ENCODE measurements around the gene CFAP99. TPM values are rescaled to one million over a fixed set of nuclear protein-coding genes. Genes with fewer than 3 reads are reported as not detected.
"Not testable (repeated sequence)": the region's sequence is repeated elsewhere in the genome, so short reads cannot be mapped to it uniquely, and the experiment has no call there.

Gene CFAP99
- total RNA-seq, 1 donor from 2014 or later, result not detected

- H3K4me3 Mint-ChIP-seq, result no peak overlapping the region
- no peaks in the 10 kb centered on the region for H3K4me1 Mint-ChIP-seq
- no peak for DNase-seq (ENCODE audit: low read depth, low spot score)
- peaks cover 3% of the 10 kb centered on the region for H3K36me3 Mint-ChIP-seq (ENCODE audit: low read depth)
- H3K27me3 Mint-ChIP-seq (ENCODE audit: low read depth), result peaks cover 2% of the 10 kb centered on the region
- no peak for TF ChIP-seq CTCF (conservative IDR thresholded peaks at IDR 0.05)
- H3K27ac Mint-ChIP-seq (ENCODE audit: unreplicated experiment), result no peak overlapping the region
- peaks cover 3% of the 10 kb centered on the region for H3K9me3 Mint-ChIP-seq
These were observed 43.3 kb upstream of the CFAP99 start for GRCh38 chr4:2375427-2375826.

- Mint-ChIP-seq H3K4me1 (no peaks in the 10 kb centered on the region), H3K36me3 (ENCODE audit: low read depth) (peaks cover 3% of the 10 kb centered on the region), H3K27me3 (ENCODE audit: low read depth) (peaks cover 2% of the 10 kb centered on the region), H3K9me3 (peaks cover 3% of the 10 kb centered on the region), H3K4me3 (no peak overlapping the region), H3K27ac (ENCODE audit: unreplicated experiment) (no peak overlapping the region)
- DNase-seq (ENCODE audit: low read depth, low spot score), result no peak
- TF ChIP-seq CTCF (conservative IDR thresholded peaks at IDR 0.05), result no peak
These were observed 41.5 kb upstream of the CFAP99 start for GRCh38 chr4:2377241-2377640.

GRCh38 chr4:2378401-2378800, 40.4 kb upstream of the CFAP99 start:
- peaks cover 3% of the 10 kb centered on the region for H3K9me3 Mint-ChIP-seq
- H3K27ac Mint-ChIP-seq (ENCODE audit: unreplicated experiment), result no peak overlapping the region
- no peak for DNase-seq (ENCODE audit: low read depth, low spot score)
- TF ChIP-seq CTCF (conservative IDR thresholded peaks at IDR 0.05), result no peak
- peaks cover 3% of the 10 kb centered on the region for H3K36me3 Mint-ChIP-seq (ENCODE audit: low read depth)
- peaks cover 2% of the 10 kb centered on the region for H3K27me3 Mint-ChIP-seq (ENCODE audit: low read depth)
- no peaks in the 10 kb centered on the region for H3K4me1 Mint-ChIP-seq
- H3K4me3 Mint-ChIP-seq, result no peak overlapping the region

- H3K27me3 Mint-ChIP-seq (ENCODE audit: low read depth), result peaks cover 2% of the 10 kb centered on the region
- TF ChIP-seq CTCF (conservative IDR thresholded peaks at IDR 0.05), result no peak
- H3K4me3 Mint-ChIP-seq, result no peak overlapping the region
- H3K9me3 Mint-ChIP-seq, result peaks cover 1% of the 10 kb centered on the region
- no peak for DNase-seq (ENCODE audit: low read depth, low spot score)
- peaks cover 3% of the 10 kb centered on the region for H3K4me1 Mint-ChIP-seq
- peaks cover 1% of the 10 kb centered on the region for H3K36me3 Mint-ChIP-seq (ENCODE audit: low read depth)
- no peak overlapping the region for H3K27ac Mint-ChIP-seq (ENCODE audit: unreplicated experiment)
These were observed 39.9 kb upstream of the CFAP99 start for GRCh38 chr4:2378898-2379297.

- H3K27ac Mint-ChIP-seq (ENCODE audit: unreplicated experiment); H3K27me3 Mint-ChIP-seq (ENCODE audit: low read depth); DNase-seq (ENCODE audit: low read depth, low spot score); H3K4me3 Mint-ChIP-seq; H3K9me3 Mint-ChIP-seq; H3K36me3 Mint-ChIP-seq (ENCODE audit: low read depth): not testable (repeated sequence)
- H3K4me1 Mint-ChIP-seq, result peaks cover 17% of the 10 kb centered on the region
These were observed 38.2 kb upstream of the CFAP99 start for GRCh38 chr4:2380589-2380988.

GRCh38 chr4:2382769-2383202, 36.0 kb upstream of the CFAP99 start:
- H3K4me1 Mint-ChIP-seq, result peaks cover 23% of the 10 kb centered on the region
- H3K9me3 Mint-ChIP-seq; DNase-seq (ENCODE audit: low read depth, low spot score); H3K4me3 Mint-ChIP-seq; H3K27me3 Mint-ChIP-seq (ENCODE audit: low read depth); H3K36me3 Mint-ChIP-seq (ENCODE audit: low read depth); H3K27ac Mint-ChIP-seq (ENCODE audit: unreplicated experiment): not testable (repeated sequence)

GRCh38 chr4:2383220-2383631, 35.5 kb upstream of the CFAP99 start:
- peaks cover 23% of the 10 kb centered on the region for H3K4me1 Mint-ChIP-seq
- H3K27ac Mint-ChIP-seq (ENCODE audit: unreplicated experiment); DNase-seq (ENCODE audit: low read depth, low spot score); H3K4me3 Mint-ChIP-seq; H3K9me3 Mint-ChIP-seq; H3K27me3 Mint-ChIP-seq (ENCODE audit: low read depth); H3K36me3 Mint-ChIP-seq (ENCODE audit: low read depth): not testable (repeated sequence)
